ENCODE measurements around the gene LINC00237. TPM values are rescaled to one million over a fixed set of nuclear protein-coding genes. Genes with fewer than 3 reads are reported as not detected.

Gene LINC00237
- total and polyA plus RNA-seq, 7 donors = not detected

- H3K4me1 ChIP-seq = peaks cover 0 to 22% (median 13%) of the 10 kb centered on the region in 4 donors
- no peaks in the 10 kb centered on the region for H3K9me3 ChIP-seq
- DNase-seq = no peak
- no peak for TF ChIP-seq POLR2A (IDR thresholded peaks at IDR 0.05)
- TF ChIP-seq EP300 (IDR thresholded peaks at IDR 0.05) = no peak
- TF ChIP-seq POLR2AphosphoS5 (IDR thresholded peaks at IDR 0.05) = no peak
- no peak for TF ChIP-seq CTCF (IDR thresholded peaks at IDR 0.05)
- H3K36me3 ChIP-seq = peaks cover 0 to 55% (median 9%) of the 10 kb centered on the region in 4 donors
- H3K4me3 ChIP-seq = no peak overlapping the region
- no peak overlapping the region for H3K27ac ChIP-seq
- intact Hi-C loops (cut with DNase I) = no loop called here
- 79 to 95% methylated on average over 10 of the region's 10 CpGs for WGBS, 2 donors
- H3K27me3 ChIP-seq = no peaks in the 10 kb centered on the region
Measured at GRCh38 chr20:21134883-21135493, 28.8 kb upstream of the LINC00237 start.

DNA sequence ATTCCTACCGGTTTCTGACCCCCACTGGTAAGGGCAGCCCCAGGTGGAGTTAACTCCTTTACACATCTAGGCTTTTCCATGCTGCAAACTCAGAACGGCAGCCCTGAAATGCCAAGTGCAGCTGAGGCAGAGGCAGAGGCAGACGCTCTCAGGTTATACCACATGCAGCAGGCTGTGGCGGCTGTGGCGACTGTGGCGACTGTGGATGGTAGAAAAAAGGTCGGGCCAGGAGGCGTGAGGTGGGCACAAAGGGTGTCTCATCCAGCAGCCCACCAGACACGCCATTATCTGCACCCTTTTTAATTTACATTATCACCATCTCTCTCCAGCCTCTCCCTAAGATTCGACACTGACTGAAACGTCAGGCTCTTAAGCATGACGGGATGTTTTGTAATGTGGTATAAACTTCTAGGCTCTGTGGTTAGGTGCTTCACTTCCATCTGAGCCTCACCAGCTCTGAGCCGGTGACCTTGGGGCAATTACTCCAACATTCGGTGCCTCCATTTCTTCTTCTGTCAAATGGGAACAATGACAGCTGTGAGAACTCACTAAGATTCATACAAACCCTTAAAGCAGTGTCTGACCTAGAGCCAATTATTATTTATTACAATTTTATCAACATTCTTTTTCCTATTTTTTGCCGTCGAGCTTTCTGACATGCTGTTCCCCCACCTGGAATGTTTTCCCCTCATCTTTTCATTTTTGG is 27.9 kb upstream of the LINC00237 start:
- TF ChIP-seq EP300 (IDR thresholded peaks at IDR 0.05) = no peak
- no peak for TF ChIP-seq CTCF (IDR thresholded peaks at IDR 0.05)
- no peak for TF ChIP-seq POLR2A (IDR thresholded peaks at IDR 0.05)
- no peak for TF ChIP-seq POLR2AphosphoS5 (IDR thresholded peaks at IDR 0.05)
- H3K9me3 ChIP-seq = no peaks in the 10 kb centered on the region
- DNase-seq = no peak
- H3K36me3 ChIP-seq = peaks cover 0 to 52% (median 9%) of the 10 kb centered on the region in 4 donors
- intact Hi-C loops (cut with DNase I) = no loop called here
- WGBS, 2 donors = 94% methylated on average over 16 of the region's 16 CpGs
- peak overlapping the region in 3 of 4 donors; percentile 52 to 68 (median 60) for H3K27ac ChIP-seq
- H3K4me1 ChIP-seq = peaks cover 0 to 24% (median 16%) of the 10 kb centered on the region in 4 donors
- H3K27me3 ChIP-seq = no peaks in the 10 kb centered on the region
- H3K4me3 ChIP-seq = no peak overlapping the region

DNA sequence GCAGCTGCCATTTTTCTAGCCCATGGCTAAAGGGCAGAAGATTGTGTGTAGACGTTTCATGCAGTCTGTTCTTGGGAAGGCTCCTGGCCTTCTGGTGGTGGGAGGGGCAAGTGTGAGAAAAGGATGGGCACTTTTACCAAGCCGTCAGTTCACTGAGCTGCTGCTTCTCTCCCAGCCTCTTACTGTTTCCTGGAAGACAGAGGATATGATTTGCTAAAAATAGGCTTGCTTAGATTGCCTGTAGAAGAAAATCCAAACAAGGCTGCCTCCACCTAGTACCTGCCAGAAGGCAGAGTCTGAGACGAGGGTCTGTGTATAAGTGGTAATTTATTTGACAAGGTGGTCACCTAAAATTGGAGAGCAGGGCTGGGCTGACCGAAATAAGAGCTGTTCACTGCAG is 27.2 kb upstream of the LINC00237 start:
- 88 to 93% methylated on average over 4 of the region's 4 CpGs for WGBS, 2 donors
- no peak for DNase-seq
- intact Hi-C loops (cut with DNase I) = no loop called here

GRCh38 chr20:21129861-21130260 is 23.7 kb upstream of the LINC00237 start:
- Histone ChIP-seq H3K4me1 (peaks cover 0 to 46% (median 33%) of the 10 kb centered on the region in 4 donors), H3K27me3 (no peaks in the 10 kb centered on the region), H3K27ac (no peak overlapping the region), H3K4me3 (no peak overlapping the region), H3K36me3 (peaks cover 0 to 25% (median 4%) of the 10 kb centered on the region in 4 donors), H3K9me3 (no peaks in the 10 kb centered on the region)
- 90 to 92% methylated on average over 5 of the region's 5 CpGs for WGBS, 2 donors
- intact Hi-C loops (cut with DNase I) = loop anchor here (5.0 to 10.0 kb wide), 7 partner anchors 62 to 775 kb away; partner anchors contain the start of genes RALGAPA2 and XRN2
- no peak for DNase-seq
- TF ChIP-seq EP300 (IDR thresholded peaks at IDR 0.05) (no peak), CTCF (IDR thresholded peaks at IDR 0.05) (no peak), POLR2A (IDR thresholded peaks at IDR 0.05) (no peak), POLR2AphosphoS5 (IDR thresholded peaks at IDR 0.05) (no peak)

More for the DNA sequence above, 27.2 kb upstream of the LINC00237 start:
- H3K9me3 ChIP-seq = no peaks in the 10 kb centered on the region
- peak overlapping the region in 3 of 4 donors; percentile 52 to 68 (median 60) for H3K27ac ChIP-seq
- H3K4me1 ChIP-seq = peaks cover 0 to 30% (median 19%) of the 10 kb centered on the region in 4 donors
- H3K4me3 ChIP-seq = no peak overlapping the region
- no peaks in the 10 kb centered on the region for H3K27me3 ChIP-seq
- no peak for TF ChIP-seq POLR2A (IDR thresholded peaks at IDR 0.05)
- TF ChIP-seq CTCF (IDR thresholded peaks at IDR 0.05) = no peak
- TF ChIP-seq EP300 (IDR thresholded peaks at IDR 0.05) = no peak
- TF ChIP-seq POLR2AphosphoS5 (IDR thresholded peaks at IDR 0.05) = no peak
- peaks cover 0 to 49% (median 8%) of the 10 kb centered on the region in 4 donors for H3K36me3 ChIP-seq

Measured in sigmoid colon (tissue), 7 donors.